GM08714 (cell line): ENCODE data around the gene SEC16A.

Source experiments
- H3K4me3 ChIP-seq: fragments of 200-500 bp; sonication (Bioruptor generic); 2 replicates; pipeline ENCODE4 v1.5.1; 2014; ENCODE audit warnings: mild to moderate bottlenecking, low read length, inconsistent platforms
- ZNF274 ChIP-seq: IDR thresholded peaks from 2 replicates; pipeline ENCODE4 v1.6.1; 2012; ENCODE audit warnings: mild to moderate bottlenecking, low read depth, low read length

SEC16A gene

DNA sequence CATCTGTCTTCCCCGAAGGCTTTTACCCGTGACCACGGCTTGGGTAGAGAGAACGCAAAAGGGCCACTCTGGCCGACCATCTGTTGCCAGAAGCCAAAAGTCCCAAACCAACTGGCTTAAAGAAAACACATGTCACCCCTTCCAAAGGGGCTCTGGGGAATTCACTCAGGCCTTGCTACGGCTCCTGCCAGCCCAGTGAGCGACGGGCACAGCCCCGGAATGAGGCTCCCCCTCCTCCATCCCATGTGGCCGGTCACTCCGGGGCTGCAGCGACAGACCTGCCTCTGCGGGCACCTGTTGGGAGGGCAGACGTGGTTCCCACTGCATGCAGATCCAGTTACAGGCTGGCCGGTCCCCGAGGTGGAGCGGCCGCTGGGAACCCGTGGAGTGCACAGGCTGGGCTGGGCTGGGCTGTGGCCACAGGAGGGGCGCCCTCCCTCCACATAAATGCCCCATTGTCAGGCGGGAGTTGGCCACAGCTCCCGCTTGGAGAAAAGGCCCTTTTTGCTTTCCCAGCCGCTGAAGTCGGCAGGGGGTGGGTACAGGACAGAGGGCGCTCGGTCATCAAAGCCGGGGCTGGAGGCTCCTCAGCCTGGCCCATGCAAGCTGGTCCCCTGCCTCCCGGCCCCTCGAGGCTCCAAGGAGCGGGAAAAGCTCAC is 43.1 kb upstream of the SEC16A start:
- no peak overlapping the region for H3K4me3 ChIP-seq
- TF ChIP-seq ZNF274 = no peak

- H3K4me3 ChIP-seq = no peak overlapping the region
- no peak for TF ChIP-seq ZNF274
These were observed 42.4 kb upstream of the SEC16A start for GRCh38 chr9:136525207-136525606.

GRCh38 chr9:136522314-136523237 is 39.7 kb upstream of the SEC16A start:
- H3K4me3 ChIP-seq = no peak overlapping the region
- TF ChIP-seq ZNF274 = no peak

- TF ChIP-seq ZNF274 = no peak
These were observed 38.7 kb upstream of the SEC16A start for GRCh38 chr9:136521537-136521936.

GRCh38 chr9:136520053-136520540 is 37.3 kb upstream of the SEC16A start:
- no peak for TF ChIP-seq ZNF274
- no peak overlapping the region for H3K4me3 ChIP-seq

More at GRCh38 chr9:136521537-136521936, 38.7 kb upstream of the SEC16A start:
- no peak overlapping the region for H3K4me3 ChIP-seq

- no peak overlapping the region for H3K4me3 ChIP-seq
- TF ChIP-seq ZNF274 = no peak
These were observed 36.6 kb upstream of the SEC16A start for GRCh38 chr9:136519263-136520052.

GRCh38 chr9:136518623-136519022 is 35.8 kb upstream of the SEC16A start:
- no peak for TF ChIP-seq ZNF274

DNA sequence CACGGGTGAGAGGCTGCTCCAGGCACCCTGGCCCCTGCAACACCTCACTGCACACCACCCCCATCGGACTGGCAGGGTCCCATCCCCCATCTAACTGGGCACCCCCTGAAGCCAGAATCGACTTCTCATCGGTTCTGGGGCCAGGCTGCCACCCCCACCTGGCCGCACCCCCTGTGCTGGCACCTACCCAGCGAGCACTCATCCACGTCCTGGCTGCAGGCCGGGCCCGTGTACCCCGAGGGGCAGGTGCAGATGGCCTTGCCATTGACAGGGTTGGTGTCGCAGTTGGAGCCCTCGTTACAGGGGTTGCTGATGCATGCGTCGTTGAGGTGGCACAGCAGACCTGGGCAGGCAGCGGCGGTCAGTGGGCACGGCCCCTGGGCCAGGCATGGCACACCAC is 35.1 kb upstream of the SEC16A start:
- no peak overlapping the region for H3K4me3 ChIP-seq
- no peak for TF ChIP-seq ZNF274

More at GRCh38 chr9:136518623-136519022, 35.8 kb upstream of the SEC16A start:
- H3K4me3 ChIP-seq = no peak overlapping the region

- H3K4me3 ChIP-seq = no peak overlapping the region
- TF ChIP-seq ZNF274 = no peak
These were observed 34.3 kb upstream of the SEC16A start for GRCh38 chr9:136517012-136517743.

DNA sequence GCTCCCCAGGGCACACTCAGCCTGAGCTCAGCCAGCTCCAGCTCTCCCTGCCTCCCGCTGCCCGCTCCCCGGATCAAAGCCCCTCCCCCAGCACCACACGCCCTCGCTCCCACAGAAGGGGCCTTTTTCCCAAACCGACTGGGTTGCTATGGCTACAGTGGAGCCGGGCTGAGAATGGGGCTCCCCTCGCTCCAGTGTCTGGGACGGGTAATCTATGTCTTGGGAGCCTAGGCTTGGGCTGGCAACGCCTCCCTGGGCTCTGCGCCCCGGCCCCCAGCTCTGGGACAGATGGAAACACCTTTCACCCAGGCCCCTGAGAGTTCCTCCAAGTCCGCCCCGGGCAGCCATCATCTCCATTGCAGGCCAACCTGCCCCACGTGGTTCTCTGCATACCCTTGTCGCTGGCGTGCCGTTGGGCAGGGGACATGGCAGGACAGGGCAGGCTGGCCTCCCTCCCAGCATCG is 33.4 kb upstream of the SEC16A start:
- no peak overlapping the region for H3K4me3 ChIP-seq
- no peak for TF ChIP-seq ZNF274

DNA sequence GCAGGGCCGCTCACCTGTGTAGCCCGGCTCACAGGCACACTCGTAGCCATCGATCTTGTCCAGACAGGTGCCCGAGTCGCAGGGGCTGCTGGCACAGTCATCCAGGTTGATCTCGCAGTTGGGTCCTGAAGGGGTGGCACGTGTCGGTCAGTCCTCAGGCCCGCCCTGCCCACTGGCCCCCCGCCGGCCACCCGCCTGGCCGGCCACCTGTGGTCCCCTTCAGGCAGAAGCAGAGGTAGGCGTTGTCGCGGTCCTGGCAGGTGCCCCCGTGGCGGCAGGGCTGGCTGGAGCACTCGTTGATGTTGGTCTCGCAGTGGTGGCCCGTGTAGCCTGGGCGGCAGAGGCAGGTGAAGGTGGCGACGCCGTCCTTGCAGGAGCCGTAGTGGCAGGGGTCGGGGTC is 32.4 kb upstream of the SEC16A start:
- no peak for TF ChIP-seq ZNF274
- no peak overlapping the region for H3K4me3 ChIP-seq

DNA sequence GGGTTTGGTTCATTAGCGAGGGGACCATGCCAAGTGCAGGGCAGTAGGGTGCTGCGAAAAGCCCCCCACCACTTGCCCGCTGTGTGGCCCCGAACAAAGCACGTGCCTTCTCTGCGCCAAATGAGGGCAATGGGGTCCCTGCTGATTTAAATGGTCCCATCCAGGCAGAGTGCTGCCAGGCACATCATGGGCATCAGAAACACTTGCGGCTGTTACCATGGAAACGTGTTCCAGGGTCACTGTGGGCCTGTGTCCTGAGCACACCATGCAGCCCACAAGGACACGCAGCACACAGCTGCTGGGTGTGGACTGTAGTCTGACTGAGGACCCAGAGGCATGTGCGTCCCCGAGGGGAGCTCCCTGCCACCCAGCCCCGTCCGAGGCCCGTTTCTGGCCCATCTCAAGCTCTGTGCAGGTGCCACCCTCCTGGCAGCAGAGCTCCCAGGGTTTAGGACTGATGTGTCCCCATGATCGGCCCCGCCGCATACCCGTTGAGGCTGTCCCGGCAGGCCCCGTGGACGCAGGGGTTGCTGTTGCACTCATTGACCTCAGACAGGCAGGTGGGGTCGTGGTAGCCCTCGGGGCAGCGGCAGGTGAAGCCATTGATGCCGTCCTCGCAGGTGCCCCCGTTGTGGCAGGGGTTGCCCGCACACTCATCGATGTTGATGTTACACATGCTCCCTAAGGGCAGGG is 31.3 kb upstream of the SEC16A start:
- TF ChIP-seq ZNF274 = no peak

GRCh38 chr9:136513191-136513590 is 30.4 kb upstream of the SEC16A start:
- TF ChIP-seq ZNF274 = no peak
- H3K4me3 ChIP-seq = no peak overlapping the region

More for the DNA sequence above, 31.3 kb upstream of the SEC16A start:
- no peak overlapping the region for H3K4me3 ChIP-seq
